Activated CD8-positive, alpha-beta memory T cell treated with anti-CD3 and anti-CD28 coated beads, Interleukin-2, amount 10 ng/mL, durations not matched to agents 7 days and 5 days (primary cell): ENCODE data around the gene CCDC127. TPM values are rescaled to one million over a fixed set of nuclear protein-coding genes. Genes with fewer than 3 reads are reported as not detected.
"Not testable (repeated sequence)": the region's sequence is repeated elsewhere in the genome, so short reads cannot be mapped to it uniquely, and the experiment has no call there.

Experiments
- ATAC-seq: fragments of 150-1000 bp; cut with Tn5 transposase; one replicate; pipeline ENCODE4 v1.10.0; 2021; ENCODE audit warnings: moderate library complexity
- CTCF ChIA-PET: fragments of 350-600 bp; sonication (Branson Sonifier 250); formaldehyde crosslinking; loops from one replicate; lab custom pipeline; 2021; ENCODE audit warnings: antibody characterized with exemption; lab: Charles Lee
- DNase-seq: peaks from one replicate; pipeline ENCODE4 v3.0.0-alpha.2; 2020
- H3K27ac Mint-ChIP-seq: one replicate; pipeline ENCODE4 v1.8.0; 2021; ENCODE audit warnings: mild to moderate bottlenecking, mixed read lengths
- H3K27me3 Mint-ChIP-seq: one replicate; pipeline ENCODE4 v1.8.0; 2021; ENCODE audit warnings: mixed read lengths
- H3K36me3 Mint-ChIP-seq: one replicate; pipeline ENCODE4 v1.8.0; 2021; ENCODE audit warnings: mild to moderate bottlenecking, mixed read lengths
- H3K4me1 Mint-ChIP-seq: one replicate; pipeline ENCODE4 v1.8.0; 2021; ENCODE audit warnings: mixed read lengths
- H3K4me3 Mint-ChIP-seq: one replicate; pipeline ENCODE4 v1.8.0; 2021; ENCODE audit warnings: mild to moderate bottlenecking, moderate library complexity, mixed read lengths
- H3K9me3 Mint-ChIP-seq: one replicate; pipeline ENCODE4 v1.8.0; 2022; ENCODE audit warnings: low read depth, mixed read lengths
- total RNA-seq, 2 experiments: library from RNA; stranded (reverse); gene quantifications; one replicate each; pipeline ENCODE4 v1.2.3, GENCODE V29; 2021

The CCDC127 gene
- total RNA-seq, 2 experiments from 2014 or later, result 4.8 to 6.2 TPM

GRCh38 chr5:225334-225733 is 7.4 kb upstream of the CCDC127 start:
- Mint-ChIP-seq H3K4me3 (no peak overlapping the region), H3K36me3 (peaks cover 39% of the 10 kb centered on the region), H3K4me1 (peaks cover 24% of the 10 kb centered on the region), H3K9me3 (no peaks in the 10 kb centered on the region), H3K27me3 (no peaks in the 10 kb centered on the region), H3K27ac (no peak overlapping the region)
- ATAC-seq, result no peak
- no peak for DNase-seq
- CTCF ChIA-PET, result no interaction called here

- no peak overlapping the region for H3K4me3 Mint-ChIP-seq
- DNase-seq (no peak), ATAC-seq (no peak)
- H3K9me3 Mint-ChIP-seq, result no peaks in the 10 kb centered on the region
- H3K27ac Mint-ChIP-seq, result no peak overlapping the region
- peaks cover 26% of the 10 kb centered on the region for H3K4me1 Mint-ChIP-seq
- H3K27me3 Mint-ChIP-seq, result no peaks in the 10 kb centered on the region
- H3K36me3 Mint-ChIP-seq, result peaks cover 31% of the 10 kb centered on the region
- CTCF ChIA-PET, result no interaction called here
These were observed 5.8 kb upstream of the CCDC127 start for GRCh38 chr5:223791-224190.

- H3K4me3 Mint-ChIP-seq, H3K9me3 Mint-ChIP-seq, H3K27me3 Mint-ChIP-seq, CTCF ChIA-PET, ATAC-seq, DNase-seq: not testable (repeated sequence)
- peaks cover 31% of the 10 kb centered on the region for H3K36me3 Mint-ChIP-seq
- H3K4me1 Mint-ChIP-seq, result peaks cover 26% of the 10 kb centered on the region
- H3K27ac Mint-ChIP-seq, result peak overlapping the region; percentile 74
These were observed 5.2 kb upstream of the CCDC127 start for GRCh38 chr5:222951-223715.

- Mint-ChIP-seq H3K9me3 (no peaks in the 10 kb centered on the region), H3K27me3 (no peaks in the 10 kb centered on the region), H3K36me3 (peaks cover 15% of the 10 kb centered on the region), H3K4me3 (peak overlapping the region; percentile 87), H3K4me1 (peaks cover 42% of the 10 kb centered on the region), H3K27ac (peak overlapping the region; percentile 96)
- ATAC-seq, result no peak
- CTCF ChIA-PET, result interaction anchor here (1.7 to 3.5 kb wide), 3 partner anchors 32 to 234 kb away, joined by 4 to 21 read pairs (median 4); no protein-coding TSS in a partner anchor
- DNase-seq, result no peak
These were observed 2.0 kb upstream of the CCDC127 start for GRCh38 chr5:219991-220390.

- CTCF ChIA-PET, result interaction anchor here (1.7 to 3.5 kb wide), 3 partner anchors 31 to 234 kb away, joined by 4 to 21 read pairs (median 4); no protein-coding TSS in a partner anchor
- peaks cover 12% of the 10 kb centered on the region for H3K36me3 Mint-ChIP-seq
- peak; percentile 12 for ATAC-seq
These were observed 1.5 kb upstream of the CCDC127 start for GRCh38 chr5:219460-219863.

GRCh38 chr5:218457-219291 is 721 bp upstream of the CCDC127 start:
- H3K4me3 Mint-ChIP-seq, result peak overlapping the region; percentile 87
- peak; percentile 28 for ATAC-seq

More at GRCh38 chr5:219460-219863, 1.5 kb upstream of the CCDC127 start:
- peak overlapping the region; percentile 96 for H3K27ac Mint-ChIP-seq
- H3K4me3 Mint-ChIP-seq, result peak overlapping the region; percentile 87
- peaks cover 44% of the 10 kb centered on the region for H3K4me1 Mint-ChIP-seq
- no peaks in the 10 kb centered on the region for H3K9me3 Mint-ChIP-seq
- H3K27me3 Mint-ChIP-seq, result no peaks in the 10 kb centered on the region
- peak; percentile 62 for DNase-seq

GRCh38 chr5:216076-216475 is 1.9 kb downstream of the CCDC127 start:
- CTCF ChIA-PET, result not testable (repeated sequence)

More at GRCh38 chr5:218457-219291, 721 bp upstream of the CCDC127 start:
- CTCF ChIA-PET, result interaction anchor here (0.7 to 3.5 kb wide), 6 partner anchors 12 to 235 kb away, joined by 3 to 21 read pairs (median 4); no protein-coding TSS in a partner anchor
- Mint-ChIP-seq H3K36me3 (peaks cover 18% of the 10 kb centered on the region), H3K4me1 (peaks cover 50% of the 10 kb centered on the region), H3K27ac (peak overlapping the region; percentile 96), H3K9me3 (no peaks in the 10 kb centered on the region), H3K27me3 (no peaks in the 10 kb centered on the region)
- DNase-seq, result peak; percentile 53

GRCh38 chr5:215256-215655 is 2.7 kb downstream of the CCDC127 start:
- ATAC-seq, H3K9me3 Mint-ChIP-seq, DNase-seq, H3K27me3 Mint-ChIP-seq, CTCF ChIA-PET, H3K4me3 Mint-ChIP-seq: not testable (repeated sequence)
- Mint-ChIP-seq H3K27ac (peak overlapping the region; percentile 65), H3K36me3 (peaks cover 18% of the 10 kb centered on the region), H3K4me1 (peaks cover 31% of the 10 kb centered on the region)

More at GRCh38 chr5:216076-216475, 1.9 kb downstream of the CCDC127 start:
- H3K4me3 Mint-ChIP-seq, H3K27ac Mint-ChIP-seq, H3K27me3 Mint-ChIP-seq, H3K9me3 Mint-ChIP-seq, DNase-seq, ATAC-seq: not testable (repeated sequence)
- Mint-ChIP-seq H3K4me1 (peaks cover 33% of the 10 kb centered on the region), H3K36me3 (peaks cover 20% of the 10 kb centered on the region)

GRCh38 chr5:213803-214395 is 4.1 kb downstream of the CCDC127 start:
- Mint-ChIP-seq H3K4me1 (peaks cover 35% of the 10 kb centered on the region), H3K27me3 (no peaks in the 10 kb centered on the region), H3K27ac (no peak overlapping the region), H3K4me3 (no peak overlapping the region), H3K9me3 (no peaks in the 10 kb centered on the region), H3K36me3 (peaks cover 18% of the 10 kb centered on the region)
- DNase-seq, result no peak
- CTCF ChIA-PET, result interaction anchor here (1.1 kb wide), 1 partner anchor 25 kb away, joined by 5 read pairs; no protein-coding TSS in a partner anchor
- ATAC-seq, result no peak

- H3K27me3 Mint-ChIP-seq, result no peaks in the 10 kb centered on the region
- ATAC-seq, result no peak
These were observed 9.4 kb downstream of the CCDC127 start for GRCh38 chr5:208449-209114.

GRCh38 chr5:207599-207998 is 10.4 kb downstream of the CCDC127 start:
- Mint-ChIP-seq H3K4me1 (peaks cover 9% of the 10 kb centered on the region), H3K27ac (no peak overlapping the region), H3K36me3 (peaks cover 8% of the 10 kb centered on the region), H3K27me3 (no peaks in the 10 kb centered on the region), H3K4me3 (no peak overlapping the region), H3K9me3 (no peaks in the 10 kb centered on the region)
- CTCF ChIA-PET, result interaction anchor here (1.5 kb wide), 1 partner anchor 19 kb away, joined by 6 read pairs; no protein-coding TSS in a partner anchor
- ATAC-seq (no peak), DNase-seq (no peak)

More at GRCh38 chr5:208449-209114, 9.4 kb downstream of the CCDC127 start:
- Mint-ChIP-seq H3K4me3 (no peak overlapping the region), H3K9me3 (no peaks in the 10 kb centered on the region), H3K27ac (no peak overlapping the region), H3K4me1 (peaks cover 10% of the 10 kb centered on the region), H3K36me3 (peaks cover 10% of the 10 kb centered on the region)
- DNase-seq, result no peak
- CTCF ChIA-PET, result interaction anchor here (1.5 kb wide), 1 partner anchor 20 kb away, joined by 6 read pairs; no protein-coding TSS in a partner anchor

- DNase-seq, result no peak
- ATAC-seq, result no peak
- CTCF ChIA-PET, result no interaction called here
- Mint-ChIP-seq H3K36me3 (peaks cover 8% of the 10 kb centered on the region), H3K9me3 (no peaks in the 10 kb centered on the region), H3K4me3 (no peak overlapping the region), H3K27me3 (no peaks in the 10 kb centered on the region), H3K27ac (no peak overlapping the region), H3K4me1 (peaks cover 9% of the 10 kb centered on the region)
These were observed 10.9 kb downstream of the CCDC127 start for GRCh38 chr5:206927-207536.
